ENCODE measurements around the gene MCAT.
A peak's percentile ranks its signal among the peaks of the same experiment; 100 is the strongest.

MCAT gene

GRCh38 chr22:43142880-43143562 lies at the start of gene MCAT:
MCAT (minus strand) TSS chr22:43143398; CDS start chr22:43143348, 50 bp downstream.
- peak; percentile 86 to 90 for DNase-seq

- no peak for DNase-seq
These were observed 48.6 kb upstream of the MCAT start for GRCh38 chr22:43191831-43192230.

- DNase-seq: no peak
These were observed 45.8 kb upstream of the MCAT start for GRCh38 chr22:43188829-43189545.

- DNase-seq: peak; percentile 97 to 98
These were observed 44.2 kb upstream of the MCAT start for GRCh38 chr22:43187171-43188099.

GRCh38 chr22:43186272-43187170 lies 43.3 kb upstream of the MCAT start, which contains the start of gene TTLL12:
TTLL12 (minus strand) TSS chr22:43187134; CDS start chr22:43187069, 65 bp downstream.
- peak; percentile 57 to 66 for DNase-seq

- no peak for DNase-seq
These were observed 42.7 kb upstream of the MCAT start for GRCh38 chr22:43185860-43186261.

GRCh38 chr22:43183496-43184277 lies 40.5 kb upstream of the MCAT start:
- no peak for DNase-seq

- no peak for DNase-seq
These were observed 39.5 kb upstream of the MCAT start for GRCh38 chr22:43182726-43183125.

- no peak for DNase-seq
These were observed 38.9 kb upstream of the MCAT start for GRCh38 chr22:43182118-43182517.

- DNase-seq: no peak
These were observed 38.3 kb upstream of the MCAT start for GRCh38 chr22:43181321-43182076.

GRCh38 chr22:43180670-43181069 lies 37.5 kb upstream of the MCAT start:
- no peak for DNase-seq

GRCh38 chr22:43179911-43180195 lies 36.7 kb upstream of the MCAT start:
- no peak for DNase-seq

GRCh38 chr22:43179146-43179910 lies 36.1 kb upstream of the MCAT start:
- no peak for DNase-seq

- DNase-seq: no peak
These were observed 34.3 kb upstream of the MCAT start for GRCh38 chr22:43177479-43177878.

GRCh38 chr22:43176090-43176489 lies 32.9 kb upstream of the MCAT start:
- no peak for DNase-seq

GRCh38 chr22:43174941-43175531 lies 31.8 kb upstream of the MCAT start:
- no peak for DNase-seq

GRCh38 chr22:43173976-43174720 lies 30.9 kb upstream of the MCAT start:
- no peak for DNase-seq

- DNase-seq: no peak
These were observed 30.4 kb upstream of the MCAT start for GRCh38 chr22:43173566-43173965.

GRCh38 chr22:43172191-43172590 lies 29.0 kb upstream of the MCAT start:
- no peak for DNase-seq

Data from activated T-cell treated with anti-CD3 and anti-CD28 coated beads, Interleukin-2, amount 50 U/mL, for 48 hours (primary cell).